DMS53 (cell line): ENCODE data around the gene OR6K2.
"Not testable (repeated sequence)": the region's sequence is repeated elsewhere in the genome, so short reads cannot be mapped to it uniquely, and the experiment has no call there.

Experiments
- DNase-seq: peaks from one replicate; lab custom pipeline; 2025; lab: John Stamatoyannopoulos, UW

The OR6K2 gene, protein sequence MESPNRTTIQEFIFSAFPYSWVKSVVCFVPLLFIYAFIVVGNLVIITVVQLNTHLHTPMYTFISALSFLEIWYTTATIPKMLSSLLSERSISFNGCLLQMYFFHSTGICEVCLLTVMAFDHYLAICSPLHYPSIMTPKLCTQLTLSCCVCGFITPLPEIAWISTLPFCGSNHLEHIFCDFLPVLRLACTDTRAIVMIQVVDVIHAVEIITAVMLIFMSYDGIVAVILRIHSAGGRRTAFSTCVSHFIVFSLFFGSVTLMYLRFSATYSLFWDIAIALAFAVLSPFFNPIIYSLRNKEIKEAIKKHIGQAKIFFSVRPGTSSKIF

GRCh38 chr1:158700552-158700951, at the start of gene OR6K2:
Gene OR6K2 (minus strand): TSS chr1:158700652. CDS start chr1:158700652, 0 bp downstream.
- DNase-seq, result no peak

GRCh38 chr1:158735848-158736247, 35.4 kb upstream of the OR6K2 start:
- DNase-seq, result no peak

DNA sequence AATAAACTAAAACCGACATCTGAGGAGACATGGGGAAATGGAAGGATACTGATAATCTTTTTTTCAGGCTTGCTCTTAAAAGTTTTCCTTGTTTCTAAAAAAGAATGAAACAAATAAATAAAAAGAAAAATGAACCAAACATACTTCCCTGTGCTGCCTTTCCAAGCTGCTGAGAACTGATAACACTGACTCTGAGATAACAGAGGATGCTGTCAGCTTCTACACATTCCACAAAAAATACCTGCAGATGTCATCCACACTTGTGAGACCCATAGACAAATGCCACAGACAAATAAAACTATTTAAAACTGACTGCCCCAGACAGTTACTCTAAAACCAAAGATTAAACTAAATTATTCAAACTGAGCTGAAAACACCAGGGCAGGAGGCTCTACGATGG, 32.1 kb upstream of the OR6K2 start:
- DNase-seq, result no peak

- no peak for DNase-seq
These were observed 31.3 kb upstream of the OR6K2 start for GRCh38 chr1:158731707-158732106.

- no peak for DNase-seq
These were observed 30.0 kb upstream of the OR6K2 start for GRCh38 chr1:158730453-158730852.

DNA sequence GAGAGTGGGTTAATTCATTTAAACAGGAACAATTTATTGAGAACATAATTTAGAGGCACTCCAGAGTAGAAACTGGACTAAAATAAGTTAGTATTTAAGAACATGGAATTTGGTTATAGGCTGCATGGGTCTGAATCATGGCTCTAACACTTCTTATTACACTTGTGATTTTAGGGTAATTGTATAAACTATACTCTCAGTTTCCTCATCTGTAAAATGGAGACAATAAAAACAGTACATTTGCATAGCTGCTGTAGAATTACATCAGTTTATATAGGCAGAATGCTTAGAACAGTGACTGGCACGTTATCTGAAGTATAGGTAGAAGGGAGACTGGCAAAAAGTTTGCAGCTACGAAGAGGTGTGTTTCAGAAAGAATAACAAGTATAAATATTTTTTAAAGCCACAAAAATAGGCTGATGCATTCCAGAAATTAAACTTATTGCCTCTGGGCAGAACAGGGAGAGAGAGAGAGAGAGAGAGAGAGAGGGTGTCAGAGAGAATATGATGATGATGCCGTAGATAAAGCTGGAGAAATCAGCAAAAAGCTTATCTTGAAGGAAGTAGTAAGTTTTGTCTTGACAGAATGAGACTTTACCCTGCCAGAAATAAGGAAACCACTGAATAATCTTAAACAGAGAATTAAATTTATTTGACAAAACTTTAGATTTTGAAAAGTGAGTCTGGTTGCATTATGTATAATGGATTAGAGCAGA, 28.2 kb upstream of the OR6K2 start:
- DNase-seq, result no peak

DNA sequence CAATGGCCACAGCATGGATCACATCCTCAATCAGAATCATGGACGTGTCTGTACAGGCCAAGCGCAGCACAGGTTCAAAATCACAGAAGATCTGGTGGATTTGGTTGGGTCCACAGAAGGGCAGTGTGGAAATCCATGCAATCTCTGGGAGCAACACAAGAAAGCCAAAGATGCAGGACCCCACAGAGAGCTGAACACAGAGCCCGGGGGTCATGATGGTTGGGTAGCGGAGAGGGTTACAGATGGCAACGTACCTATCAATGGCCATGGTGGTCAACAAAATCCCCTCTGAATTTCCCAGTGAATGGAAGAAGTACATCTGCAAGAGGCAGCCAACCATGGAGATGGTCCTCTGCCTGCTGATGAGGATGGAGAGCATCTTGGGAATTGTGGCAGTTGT, 24.0 kb upstream of the OR6K2 start:
- no peak for DNase-seq

DNA sequence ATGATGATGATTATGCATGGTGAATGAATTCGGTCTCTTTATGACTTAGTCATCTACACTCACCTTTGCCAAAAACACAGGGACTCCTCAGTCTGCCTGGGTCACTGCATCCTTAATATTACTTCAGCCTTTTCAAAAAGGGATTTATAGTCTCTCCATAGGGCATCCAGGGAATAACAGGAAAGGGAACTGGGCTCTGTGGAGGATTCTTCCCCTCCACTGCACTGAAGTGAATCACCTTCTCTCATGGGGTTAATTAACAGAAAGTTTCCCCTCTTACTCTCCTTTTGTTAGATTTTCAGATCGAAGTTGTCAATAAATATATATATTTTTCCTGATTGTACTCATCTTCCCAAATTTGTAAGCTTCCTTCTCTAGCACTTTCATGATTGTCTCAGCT, 20.2 kb upstream of the OR6K2 start, which contains the start of gene OR6K3:
Gene OR6K3 (minus strand): TSS at position 101 of the 400 bp plus-strand sequence. CDS start 2,605 bp downstream, outside the sequence.
- DNase-seq, result no peak

DNA sequence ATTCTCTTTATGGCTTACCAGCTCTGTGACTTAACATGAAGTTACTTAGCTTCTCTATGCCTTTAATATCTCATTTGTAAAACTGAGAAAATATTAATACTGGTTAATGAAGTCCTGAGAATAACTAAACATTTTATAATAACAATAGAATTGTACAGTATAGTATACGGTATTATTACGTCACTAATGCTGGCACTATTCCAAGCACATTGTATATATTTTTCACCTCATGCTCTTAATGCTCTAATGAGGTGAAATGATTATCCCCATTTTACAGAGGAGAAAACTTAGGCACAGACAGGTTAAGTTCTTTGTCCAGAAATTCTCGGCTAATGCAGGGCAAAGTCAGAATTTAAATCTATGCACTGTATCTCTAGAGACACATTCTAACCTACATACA, 19.2 kb upstream of the OR6K2 start:
- no peak for DNase-seq

GRCh38 chr1:158717344-158717743, 16.9 kb upstream of the OR6K2 start:
- no peak for DNase-seq

GRCh38 chr1:158716335-158716734, 15.9 kb upstream of the OR6K2 start:
- no peak for DNase-seq

DNA sequence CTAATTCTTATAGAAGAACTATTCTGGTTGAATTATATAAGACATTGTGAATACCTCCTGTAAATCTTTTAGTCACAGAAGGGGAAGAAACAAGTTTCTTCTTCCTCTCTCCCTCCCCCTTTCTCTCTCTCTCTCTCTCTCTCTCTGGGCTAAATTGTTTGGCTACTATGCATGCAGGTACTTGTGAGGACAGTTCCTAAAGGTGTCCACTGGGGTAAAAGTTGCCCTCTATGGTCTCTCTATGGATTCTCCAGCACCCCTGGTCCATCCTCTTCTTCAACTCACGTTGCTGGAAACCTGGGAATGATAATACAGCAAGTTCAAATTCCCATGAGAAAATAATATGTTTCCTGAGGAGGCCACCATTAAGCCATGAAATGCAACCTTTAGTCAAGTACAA, 14.3 kb upstream of the OR6K2 start:
- DNase-seq, result no peak

- no peak for DNase-seq
These were observed 10.6 kb upstream of the OR6K2 start for GRCh38 chr1:158711098-158711497.

- DNase-seq, result no peak
These were observed 5.6 kb upstream of the OR6K2 start for GRCh38 chr1:158706096-158706495.

DNA sequence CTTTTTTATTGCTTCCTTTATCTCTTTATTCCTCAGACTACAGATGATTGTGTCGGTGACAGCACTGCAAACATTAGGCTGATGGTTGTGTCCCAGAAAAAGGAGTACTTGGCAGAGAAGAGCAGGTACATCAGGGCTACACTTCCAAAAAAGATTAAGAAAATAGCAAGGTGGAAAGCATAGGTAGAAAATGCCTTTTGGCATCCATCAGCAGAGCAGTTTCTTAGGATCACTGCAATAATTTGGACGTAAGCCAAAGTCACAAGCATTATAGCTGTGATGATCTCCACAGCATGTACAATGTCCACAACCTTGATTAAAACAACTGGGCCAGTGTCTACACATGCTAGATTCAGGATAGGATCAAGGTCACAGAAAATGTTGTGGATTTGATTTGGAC, 5.9 kb downstream of the OR6K2 start:
- no peak for DNase-seq

DNA sequence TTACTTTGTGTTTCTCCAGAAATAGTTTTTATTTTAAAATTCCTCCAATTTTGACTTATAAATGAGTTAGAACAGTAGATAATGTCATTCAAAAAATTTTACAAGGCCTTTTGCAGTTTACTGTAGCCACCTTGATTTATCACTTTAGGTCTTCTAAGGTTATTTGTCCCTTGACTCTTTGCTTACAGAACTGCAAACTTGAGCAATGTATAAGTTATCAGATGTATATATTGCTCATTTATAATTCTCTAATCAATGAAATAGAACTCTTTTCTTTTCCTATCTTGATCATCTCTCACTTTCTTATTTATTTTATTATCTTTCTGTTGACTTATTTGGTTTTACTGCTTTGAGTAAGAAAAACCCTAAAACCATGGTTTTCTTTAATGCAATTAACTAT, 8.1 kb downstream of the OR6K2 start:
- DNase-seq, result no peak

DNA sequence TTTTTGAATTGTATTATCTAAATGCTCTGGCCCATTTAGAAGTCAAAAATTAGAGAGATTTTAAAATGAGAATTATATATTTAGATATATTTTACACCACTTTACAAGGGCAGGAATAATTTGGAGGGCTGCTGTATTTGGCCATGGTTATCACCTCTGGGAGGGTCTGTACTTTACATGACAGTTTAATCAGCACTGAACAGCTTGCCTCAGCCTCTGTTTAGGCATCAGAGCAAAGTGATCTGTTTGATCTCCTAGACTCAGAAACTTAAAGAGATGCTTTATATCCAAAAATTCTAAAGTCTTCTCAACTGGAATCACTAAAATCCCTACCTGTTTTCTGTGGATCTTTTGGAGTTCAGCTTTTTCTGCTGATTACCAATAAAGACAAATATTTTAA, 8.5 kb downstream of the OR6K2 start:
- no peak for DNase-seq

DNA sequence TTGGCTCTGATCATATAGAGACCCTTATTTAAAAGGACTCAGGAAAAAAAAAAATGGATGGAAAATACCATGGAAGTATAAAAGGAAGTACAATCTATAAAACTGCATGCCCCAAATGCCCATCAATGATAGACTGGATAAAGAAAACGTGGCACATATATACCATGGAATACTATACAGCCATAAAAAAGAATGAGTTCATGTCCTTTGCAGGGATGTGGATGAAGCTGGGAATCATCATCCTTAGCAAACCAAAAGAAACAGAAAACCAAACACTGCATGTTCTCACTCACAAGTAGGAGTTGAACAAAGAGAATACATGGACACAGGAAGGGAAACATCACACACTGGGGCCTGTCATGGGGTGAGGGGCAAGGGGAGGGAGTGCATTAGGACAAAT, 9.3 kb downstream of the OR6K2 start:
- DNase-seq, result not testable (repeated sequence)

DNA sequence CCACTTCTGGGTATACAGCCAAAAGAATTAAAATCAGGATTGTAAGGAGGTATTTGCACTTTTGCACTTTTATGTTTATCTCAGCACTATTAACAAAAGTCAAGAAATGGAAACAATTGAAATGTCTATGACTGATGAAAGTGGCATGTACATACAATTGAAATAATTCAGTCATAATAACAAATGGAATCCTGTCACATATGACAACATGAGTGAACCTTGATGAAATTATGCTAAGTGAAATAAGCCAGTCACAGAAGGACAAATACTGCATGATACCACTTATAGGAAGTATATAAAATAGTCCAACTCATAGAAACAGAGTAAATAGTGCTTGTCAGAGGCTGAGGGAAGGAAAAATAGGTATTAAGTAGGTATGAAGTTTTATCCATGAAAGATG, 10.6 kb downstream of the OR6K2 start:
- no peak for DNase-seq

DNA sequence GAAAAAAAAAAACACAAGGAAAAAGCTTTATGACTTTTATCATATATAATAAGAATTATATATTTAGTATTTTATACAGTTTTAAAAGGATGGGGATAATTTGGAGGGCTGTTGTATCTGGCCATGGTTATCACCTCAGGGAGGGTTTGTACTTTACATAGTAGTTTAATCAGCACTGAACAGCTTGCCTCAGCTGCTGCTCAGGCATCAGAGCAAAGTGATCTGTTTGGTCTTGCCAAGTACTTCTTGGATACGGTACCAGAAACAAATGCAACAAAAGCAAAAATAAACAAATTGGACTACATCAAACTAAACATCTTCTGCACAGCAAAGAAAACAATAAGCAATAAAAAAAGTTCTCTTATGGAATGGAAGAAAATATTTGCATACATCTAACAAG, 11.3 kb downstream of the OR6K2 start:
- no peak for DNase-seq

DNA sequence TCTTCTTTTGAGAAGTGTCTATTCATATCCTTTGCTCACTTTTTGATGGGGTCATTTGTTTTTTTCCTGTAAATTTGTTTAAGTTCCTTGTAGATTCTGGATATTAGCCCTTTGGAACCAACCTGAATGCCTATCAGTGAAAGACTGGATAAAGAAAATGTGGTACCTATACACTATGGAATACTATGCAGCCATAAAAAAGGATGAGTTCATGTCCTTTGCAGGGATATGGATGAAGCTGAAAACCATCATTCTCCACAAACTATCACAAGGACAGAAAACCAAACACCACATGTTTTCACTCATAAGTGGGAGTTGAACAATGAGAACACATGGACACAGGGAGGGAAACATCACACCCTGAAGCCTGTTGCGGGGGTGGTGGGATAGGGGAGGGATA, 12.1 kb downstream of the OR6K2 start:
- DNase-seq, result not testable (repeated sequence)

GRCh38 chr1:158687037-158687436, 13.4 kb downstream of the OR6K2 start:
- DNase-seq, result no peak
